ENCODE data around the gene ADAMTS9. TPM values are rescaled to one million over a fixed set of nuclear protein-coding genes. Genes with fewer than 3 reads are reported as not detected.

Gene ADAMTS9
- total and polyA plus RNA-seq, 2 donors (not counting 1 experiment from before 2014, with no cell fraction given): not detected

GRCh38 chr3:64627042-64627441, 60.8 kb downstream of the ADAMTS9 start:
- no peaks in the 10 kb centered on the region for H4K20me1 ChIP-seq (ENCODE audit: control insufficient read depth, insufficient read depth, low read length, poor library complexity, severe bottlenecking)
- DNase-seq (no peak), ATAC-seq (ENCODE audit: low read depth) (no peak)
- H3K27me3 Mint-ChIP-seq: no peaks in the 10 kb centered on the region
- no peaks in the 10 kb centered on the region for H3K27me3 ChIP-seq (replicated peaks in 1 of 4; ENCODE audit: control extremely low read depth in 1 of 4, control insufficient read depth in 3 of 4, insufficient read depth in 4 of 4, low read length in 3 of 4)
- no peaks in the 10 kb centered on the region for H3K4me1 Mint-ChIP-seq
- intact Hi-C loops (cut with micrococcal nuclease): no loop called here
- H3K4me3 ChIP-seq (ENCODE audit: control extremely low read depth in 1 of 5, extremely low read depth in 1 of 5, insufficient read depth in 1 of 5, low read depth in 2 of 5, low read length in 4 of 5): no peak overlapping the region
- H3K9me3 Mint-ChIP-seq (ENCODE audit: insufficient read depth): no peaks in the 10 kb centered on the region
- no peak overlapping the region for H3K4me3 Mint-ChIP-seq
- 40% methylated on average over 1 of the region's 5 CpGs for WGBS (ENCODE audit: insufficient coverage)
- no peaks in the 10 kb centered on the region for H3K9me3 ChIP-seq (ENCODE audit: control extremely low read depth in 1 of 3, control insufficient read depth in 2 of 3, insufficient read depth in 1 of 3, low read length in 2 of 3)
- no peak overlapping the region for H3K9ac ChIP-seq (ENCODE audit: low read length)
- no peak overlapping the region for H3K27ac Mint-ChIP-seq
- no peak overlapping the region for H3K27ac ChIP-seq (ENCODE audit: low read length in 2 of 2)
- POLR2A ChIA-PET: no interaction called here
- TF ChIP-seq EZH2 (IDR thresholded peaks at IDR 0.05; ENCODE audit: borderline replicate concordance, insufficient read depth, low read depth, low read length, poor library complexity, severe bottlenecking) (no peak), CTCF (IDR thresholded peaks at IDR 0.05) (no peak)
- no peaks in the 10 kb centered on the region for H3K79me2 ChIP-seq (ENCODE audit: control insufficient read depth, insufficient read depth, low read length)
- no peak overlapping the region for H2AFZ ChIP-seq (ENCODE audit: insufficient read depth, low read depth, low read length, poor library complexity, severe bottlenecking)
- H3K4me2 ChIP-seq (replicated peaks; ENCODE audit: low read depth, low read length, poor library complexity, severe bottlenecking): no peak overlapping the region
- CTCF ChIA-PET: no interaction called here
- H3K36me3 ChIP-seq (replicated peaks in 1 of 2; ENCODE audit: control extremely low read depth in 1 of 2, control insufficient read depth in 1 of 2, extremely low read depth in 1 of 2, insufficient read depth in 2 of 2, low read length in 1 of 2): no peaks in the 10 kb centered on the region
- H3K4me1 ChIP-seq (ENCODE audit: control insufficient read depth in 2 of 2, insufficient read depth in 2 of 2, low read length in 2 of 2): no peaks in the 10 kb centered on the region

GRCh38 chr3:64625381-64625780, 62.4 kb downstream of the ADAMTS9 start:
- no peak overlapping the region for H3K27ac ChIP-seq (ENCODE audit: low read length in 2 of 2)
- DNase-seq: no peak
- Mint-ChIP-seq H3K4me3 (no peak overlapping the region), H3K27me3 (no peaks in the 10 kb centered on the region), H3K4me1 (no peaks in the 10 kb centered on the region), H3K27ac (no peak overlapping the region), H3K9me3 (ENCODE audit: insufficient read depth) (no peaks in the 10 kb centered on the region)
- TF ChIP-seq EZH2 (IDR thresholded peaks at IDR 0.05; ENCODE audit: borderline replicate concordance, insufficient read depth, low read depth, low read length, poor library complexity, severe bottlenecking) (no peak), CTCF (IDR thresholded peaks at IDR 0.05) (no peak)
- no peaks in the 10 kb centered on the region for H4K20me1 ChIP-seq (ENCODE audit: control insufficient read depth, insufficient read depth, low read length, poor library complexity, severe bottlenecking)
- CTCF ChIA-PET: no interaction called here
- no peaks in the 10 kb centered on the region for H3K27me3 ChIP-seq (replicated peaks in 1 of 4; ENCODE audit: control extremely low read depth in 1 of 4, control insufficient read depth in 3 of 4, insufficient read depth in 4 of 4, low read length in 3 of 4)
- ATAC-seq (ENCODE audit: low read depth): no peak
- H3K4me1 ChIP-seq (ENCODE audit: control insufficient read depth in 2 of 2, insufficient read depth in 2 of 2, low read length in 2 of 2): no peaks in the 10 kb centered on the region
- H3K9ac ChIP-seq (ENCODE audit: low read length): no peak overlapping the region
- 100% methylated on average over 1 of the region's 1 CpG for WGBS (ENCODE audit: insufficient coverage)
- no peak overlapping the region for H2AFZ ChIP-seq (ENCODE audit: insufficient read depth, low read depth, low read length, poor library complexity, severe bottlenecking)
- POLR2A ChIA-PET: no interaction called here
- H3K4me3 ChIP-seq (ENCODE audit: control extremely low read depth in 1 of 5, extremely low read depth in 1 of 5, insufficient read depth in 1 of 5, low read depth in 2 of 5, low read length in 4 of 5): no peak overlapping the region
- no peaks in the 10 kb centered on the region for H3K36me3 ChIP-seq (replicated peaks in 1 of 2; ENCODE audit: control extremely low read depth in 1 of 2, control insufficient read depth in 1 of 2, extremely low read depth in 1 of 2, insufficient read depth in 2 of 2, low read length in 1 of 2)
- intact Hi-C loops (cut with micrococcal nuclease): no loop called here
- H3K9me3 ChIP-seq (ENCODE audit: control extremely low read depth in 1 of 3, control insufficient read depth in 2 of 3, insufficient read depth in 1 of 3, low read length in 2 of 3): no peaks in the 10 kb centered on the region
- H3K4me2 ChIP-seq (replicated peaks; ENCODE audit: low read depth, low read length, poor library complexity, severe bottlenecking): no peak overlapping the region
- H3K79me2 ChIP-seq (ENCODE audit: control insufficient read depth, insufficient read depth, low read length): no peaks in the 10 kb centered on the region

Measured in B cell (primary cell).